ENCODE measurements around the gene AMZ1. TPM values are rescaled to one million over a fixed set of nuclear protein-coding genes. Genes with fewer than 3 reads are reported as not detected.
A peak's percentile ranks its signal among the peaks of the same experiment; 100 is the strongest.

AMZ1 gene
- total RNA-seq, 1 experiment from 2014 or later, result 0.74 TPM

DNA sequence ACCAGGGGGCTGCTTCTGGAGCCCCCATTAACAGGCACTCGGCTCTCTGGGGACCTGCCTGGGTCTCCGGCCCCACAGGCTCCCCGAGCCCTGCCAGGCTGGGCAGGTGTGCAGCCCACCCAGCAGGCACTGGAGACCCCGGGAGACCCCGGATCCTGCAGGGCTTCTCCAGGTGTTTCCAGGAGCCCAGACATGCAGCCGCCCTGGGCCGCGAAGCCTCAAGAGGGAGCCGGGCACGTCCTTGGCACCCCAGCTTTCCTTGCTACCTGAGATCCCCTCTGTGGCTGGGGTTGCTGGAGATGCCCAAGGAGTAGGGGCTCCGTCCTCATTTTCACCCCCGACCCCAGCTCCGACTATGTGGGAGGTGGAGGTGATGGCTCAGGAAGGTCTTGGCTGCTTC lies 7.7 kb upstream of the AMZ1 start:
- H3K27ac ChIP-seq (ENCODE audit: insufficient read length, low read depth, low read length), result no peak overlapping the region
- no peak for DNase-seq
- H2BK15ac ChIP-seq (ENCODE audit: low read depth, low read length), result no peak overlapping the region
- TF ChIP-seq, protein P1, sequence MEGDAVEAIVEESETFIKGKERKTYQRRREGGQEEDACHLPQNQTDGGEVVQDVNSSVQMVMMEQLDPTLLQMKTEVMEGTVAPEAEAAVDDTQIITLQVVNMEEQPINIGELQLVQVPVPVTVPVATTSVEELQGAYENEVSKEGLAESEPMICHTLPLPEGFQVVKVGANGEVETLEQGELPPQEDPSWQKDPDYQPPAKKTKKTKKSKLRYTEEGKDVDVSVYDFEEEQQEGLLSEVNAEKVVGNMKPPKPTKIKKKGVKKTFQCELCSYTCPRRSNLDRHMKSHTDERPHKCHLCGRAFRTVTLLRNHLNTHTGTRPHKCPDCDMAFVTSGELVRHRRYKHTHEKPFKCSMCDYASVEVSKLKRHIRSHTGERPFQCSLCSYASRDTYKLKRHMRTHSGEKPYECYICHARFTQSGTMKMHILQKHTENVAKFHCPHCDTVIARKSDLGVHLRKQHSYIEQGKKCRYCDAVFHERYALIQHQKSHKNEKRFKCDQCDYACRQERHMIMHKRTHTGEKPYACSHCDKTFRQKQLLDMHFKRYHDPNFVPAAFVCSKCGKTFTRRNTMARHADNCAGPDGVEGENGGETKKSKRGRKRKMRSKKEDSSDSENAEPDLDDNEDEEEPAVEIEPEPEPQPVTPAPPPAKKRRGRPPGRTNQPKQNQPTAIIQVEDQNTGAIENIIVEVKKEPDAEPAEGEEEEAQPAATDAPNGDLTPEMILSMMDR (conservative IDR thresholded peaks at IDR 0.05), result no peak
- H3K4me1 ChIP-seq (ENCODE audit: insufficient read depth, low read length), result no peaks in the 10 kb centered on the region
- H2BK12ac ChIP-seq (ENCODE audit: insufficient read length, low read depth, low read length), result no peak overlapping the region
- no peak overlapping the region for H3K56ac ChIP-seq (ENCODE audit: insufficient read length, low read depth, low read length)
- H4K20me1 ChIP-seq (ENCODE audit: control insufficient read depth, insufficient read depth, insufficient read length), result no peaks in the 10 kb centered on the region
- H3K4me2 ChIP-seq (ENCODE audit: insufficient read depth, insufficient read length, low read length), result no peak overlapping the region
- 0 out of 4 replicates have a peak, but pooled peaks cover 0 to 2% of the 10 kb centered on the region in 2 experiments for H3K4me1 Mint-ChIP-seq
- H3K27me3 ChIP-seq (ENCODE audit: insufficient read depth, low read length), result no peaks in the 10 kb centered on the region
- no peak overlapping the region for H4K8ac ChIP-seq (replicated peaks; ENCODE audit: insufficient read length, low read depth, low read length)
- no peak overlapping the region for H3K9ac ChIP-seq (ENCODE audit: extremely low read depth, insufficient read length, low read length)
- no peak overlapping the region for H3K4me3 Mint-ChIP-seq
- peaks cover 9% of the 10 kb centered on the region for H3K27me3 Mint-ChIP-seq (ENCODE audit: low read depth)
- H3K9me3 Mint-ChIP-seq, result peaks cover 0 to 8% of the 10 kb centered on the region in 2 experiments; a peak in 3 of 5 replicates
- H3K4ac ChIP-seq (ENCODE audit: low read depth, low read length), result no peak overlapping the region
- no peak overlapping the region for H2AK5ac ChIP-seq (ENCODE audit: insufficient read length, low read length)
- no peak overlapping the region for H2BK120ac ChIP-seq (ENCODE audit: low read depth, low read length, poor library complexity, severe bottlenecking)
- H2AFZ ChIP-seq (ENCODE audit: low read length), result no peak overlapping the region
- H3K9me3 ChIP-seq (ENCODE audit: control insufficient read depth, low read depth, low read length), result no peaks in the 10 kb centered on the region
- no peak overlapping the region for H3K14ac ChIP-seq (ENCODE audit: insufficient read depth, low read length)
- no peak overlapping the region for H3K23ac ChIP-seq (ENCODE audit: insufficient read length, low read depth, low read length)
- H4K91ac ChIP-seq (ENCODE audit: insufficient read length, low read depth, low read length), result no peak overlapping the region
- no CpG with 5 or more reads among the region's 13 CpGs for WGBS (ENCODE audit: extremely low coverage, insufficient read length, low lambda C conversion rate)
- H3K23me2 ChIP-seq (ENCODE audit: insufficient read length, low read depth, low read length, poor library complexity, severe bottlenecking), result no peaks in the 10 kb centered on the region
- no peak overlapping the region for H3K18ac ChIP-seq (ENCODE audit: insufficient read length, low read depth, low read length)
- no peak overlapping the region for H2BK20ac ChIP-seq (ENCODE audit: low read depth, low read length, poor library complexity, severe bottlenecking)
- no peak overlapping the region for H3T11ph ChIP-seq (ENCODE audit: low read length)
- no peaks in the 10 kb centered on the region for H3K79me1 ChIP-seq (ENCODE audit: insufficient read depth, low read depth, low read length, poor library complexity, severe bottlenecking)
- no peaks in the 10 kb centered on the region; a peak in 2 of 7 replicates for H3K36me3 Mint-ChIP-seq (ENCODE audit: insufficient read depth in 1 of 3, low read depth in 3 of 3)
- H2BK5ac ChIP-seq (ENCODE audit: insufficient read length, low read length), result no peak overlapping the region
- peak overlapping the region in 1 of 3 experiments; percentile 35; a peak in 1 of 7 replicates for H3K27ac Mint-ChIP-seq
- no peak overlapping the region for H4K5ac ChIP-seq (ENCODE audit: insufficient read length, low read depth, low read length)
- no peaks in the 10 kb centered on the region for H3K79me2 ChIP-seq (ENCODE audit: insufficient read depth, low read length)

Measured in H9 (cell line).